Dermis microvascular lymphatic vessel endothelial cell (primary cell): ENCODE measurements around the gene LURAP1L. TPM values are rescaled to one million over a fixed set of nuclear protein-coding genes. Genes with fewer than 3 reads are reported as not detected.

Experiments used
- DNase-seq, 2 donors: peaks; one replicate each; pipeline versions ENCODE4 v3.0.0 to v3.0.0-alpha.2; 2010; ENCODE audit warnings: low read depth in 2 of 2
- total RNA-seq: library from RNA; depleted of rRNA; stranded (reverse); fragments of >200 nt; gene quantifications from 2 replicates; pipeline ENCODE4 v1.2.1, GENCODE V29; 2014

Gene LURAP1L
- total RNA-seq, 1 donor from 2014 or later, result 2.6 TPM

DNA sequence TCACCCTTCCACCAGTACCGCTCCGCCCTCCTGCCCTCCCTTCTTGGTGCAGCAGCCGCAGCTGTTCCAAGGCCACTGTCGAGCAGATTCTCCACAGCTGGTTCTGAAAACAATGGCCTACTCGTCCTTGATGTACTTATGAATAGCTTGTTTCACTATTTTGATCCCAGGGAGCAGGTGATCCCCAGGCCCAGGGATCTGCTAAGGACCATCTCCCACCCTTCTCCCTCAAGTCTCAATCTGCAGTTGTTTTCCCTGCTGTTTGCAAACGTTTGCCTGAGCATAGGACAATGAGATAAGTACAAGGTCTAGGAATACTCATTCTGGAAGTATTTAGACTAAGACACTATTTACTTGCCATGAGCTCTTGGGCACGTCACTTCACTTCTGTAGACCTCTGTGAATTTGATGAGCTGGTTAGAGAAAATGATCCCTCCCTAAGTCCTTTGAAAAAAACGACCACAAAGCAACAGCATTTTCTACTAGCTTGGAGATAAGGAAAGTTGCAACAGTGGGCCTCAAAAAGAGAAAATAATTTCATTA lies 1.8 kb downstream of the LURAP1L start:
- DNase-seq, result no peak

GRCh38 chr9:12777121-12778022 lies 2.6 kb downstream of the LURAP1L start:
- DNase-seq, result no peak

DNA sequence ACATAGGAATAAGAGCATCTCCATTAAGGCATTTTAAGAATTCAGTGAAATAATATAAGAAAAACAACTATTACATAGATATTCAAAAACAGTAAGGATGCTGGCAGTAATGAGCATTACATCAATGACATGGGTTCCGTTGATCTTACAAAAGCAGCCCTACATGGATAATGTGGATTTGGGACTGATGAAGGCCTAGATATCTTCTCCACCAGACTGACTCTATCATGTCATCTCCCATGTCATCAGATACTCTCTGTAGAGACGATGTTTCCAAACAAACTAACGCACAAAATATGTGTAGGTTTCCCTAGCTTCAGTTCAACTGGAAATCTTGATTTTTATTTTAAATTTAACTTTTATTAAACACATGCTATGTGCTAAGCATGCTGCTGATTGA lies 3.6 kb downstream of the LURAP1L start:
- no peak for DNase-seq

- DNase-seq, result no peak
These were observed 6.5 kb downstream of the LURAP1L start for GRCh38 chr9:12781226-12781733.

DNA sequence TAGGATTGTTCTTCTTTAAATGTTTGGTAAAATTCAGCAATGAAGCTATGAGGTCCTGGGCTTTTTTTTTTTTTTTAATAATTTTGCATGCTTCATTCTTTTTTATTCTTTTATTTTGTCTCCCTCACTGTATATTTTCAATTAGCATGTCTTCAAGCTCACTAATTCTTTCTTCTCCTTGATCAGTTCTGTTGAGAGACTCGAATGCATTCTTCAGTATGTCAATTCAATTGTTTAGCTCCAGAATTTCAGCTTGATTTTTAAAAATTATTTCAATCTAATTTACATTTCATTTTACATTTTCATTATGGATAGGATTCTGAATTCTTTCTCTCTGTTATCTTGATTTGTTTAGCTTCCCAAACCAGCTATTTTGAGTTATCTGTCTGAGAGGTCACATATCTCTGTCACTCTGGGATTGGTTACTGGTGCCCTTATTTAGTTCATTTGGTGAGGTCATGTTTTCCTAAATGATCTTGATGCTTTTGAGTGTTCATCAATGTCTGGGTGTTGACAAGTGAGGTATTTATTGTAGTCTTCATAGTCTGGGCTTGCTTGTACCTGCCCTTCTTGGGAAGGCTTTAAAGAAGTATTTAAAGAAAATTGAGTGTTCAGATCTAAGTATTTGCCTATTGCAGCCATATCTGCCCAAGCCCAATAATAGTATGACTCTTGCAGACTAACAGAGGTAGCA lies 9.1 kb downstream of the LURAP1L start:
- DNase-seq, result no peak

GRCh38 chr9:12784461-12785259 lies 9.8 kb downstream of the LURAP1L start:
- DNase-seq, result peak in 1 of 2 donors; percentile 48

DNA sequence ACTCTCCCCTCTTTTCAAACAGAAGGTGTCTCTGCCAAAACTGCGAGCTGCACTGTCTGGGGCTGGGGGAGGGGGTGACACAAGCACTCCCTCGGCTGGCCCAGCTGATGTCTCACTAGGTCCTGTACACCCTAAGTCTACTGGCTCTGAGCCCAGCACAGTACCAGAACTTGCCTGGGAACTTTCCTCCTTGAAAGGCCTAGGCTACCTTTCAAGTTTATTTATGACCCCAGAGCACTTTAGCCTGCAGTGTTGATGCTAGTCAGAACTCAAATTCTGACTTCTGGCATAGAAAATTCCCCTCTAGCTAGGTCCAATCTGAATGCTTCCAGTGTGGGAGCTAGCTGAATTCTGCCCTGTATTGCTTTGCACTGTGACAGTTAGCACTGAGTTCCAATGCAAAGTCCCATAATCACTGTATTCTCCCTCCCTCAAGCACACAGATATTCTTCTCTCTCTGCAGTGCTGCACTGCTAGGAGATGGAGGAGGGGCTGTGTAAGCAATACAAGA lies 10.5 kb downstream of the LURAP1L start:
- DNase-seq, result no peak

GRCh38 chr9:12785941-12786340 lies 11.1 kb downstream of the LURAP1L start:
- no peak for DNase-seq

GRCh38 chr9:12790001-12790400 lies 15.2 kb downstream of the LURAP1L start:
- no peak for DNase-seq

DNA sequence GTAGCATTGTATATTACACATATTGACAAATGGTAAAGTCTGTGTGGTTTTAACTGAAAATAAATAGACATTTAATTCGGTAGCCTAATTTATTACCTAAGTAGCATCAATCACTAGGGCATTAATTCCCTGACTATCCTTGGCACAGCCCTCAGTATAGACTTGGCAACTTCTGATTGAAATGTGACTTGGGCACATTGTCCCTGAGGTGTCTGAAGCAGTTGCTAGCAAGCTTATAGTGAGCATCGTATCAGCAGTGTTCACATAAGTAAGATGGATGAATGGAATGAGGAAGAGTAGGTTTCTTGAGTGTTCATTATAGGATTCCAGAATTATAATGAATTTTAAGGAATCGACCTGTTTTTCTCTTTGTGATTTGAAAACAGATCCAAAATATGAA lies 16.1 kb downstream of the LURAP1L start:
- no peak for DNase-seq

DNA sequence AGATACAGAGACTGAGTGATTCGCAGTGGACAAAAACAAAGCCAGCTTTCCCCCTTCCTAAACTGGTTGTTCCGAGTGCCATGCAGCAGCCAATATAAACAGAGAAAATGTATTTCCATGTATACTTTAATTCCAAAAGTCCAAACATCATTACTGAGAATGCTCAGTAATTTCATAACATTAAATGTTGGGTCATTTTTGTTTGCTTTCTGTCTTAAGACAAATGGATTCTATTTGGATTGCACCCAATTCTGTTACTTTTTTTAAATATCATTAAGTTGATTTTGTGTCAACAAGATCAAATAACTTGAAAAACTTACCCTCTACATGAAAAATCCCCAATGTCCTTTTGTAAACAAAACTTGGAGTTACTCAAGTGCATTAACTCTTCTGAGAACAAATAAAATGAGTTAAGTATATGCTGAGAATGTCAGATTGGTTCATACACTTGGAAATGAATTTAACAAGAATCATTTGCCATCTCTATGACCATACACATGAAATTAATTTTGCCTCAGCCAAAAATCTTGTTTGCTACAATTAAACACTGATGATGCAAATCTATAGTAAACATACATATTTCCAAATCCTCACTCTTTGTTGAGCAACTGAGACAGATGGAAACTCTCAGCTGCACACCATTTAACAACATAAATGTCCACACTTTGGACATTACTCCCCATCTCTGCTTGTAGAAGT lies 19.4 kb downstream of the LURAP1L start:
- no peak for DNase-seq

GRCh38 chr9:12796601-12797000 lies 21.8 kb downstream of the LURAP1L start:
- DNase-seq, result no peak

DNA sequence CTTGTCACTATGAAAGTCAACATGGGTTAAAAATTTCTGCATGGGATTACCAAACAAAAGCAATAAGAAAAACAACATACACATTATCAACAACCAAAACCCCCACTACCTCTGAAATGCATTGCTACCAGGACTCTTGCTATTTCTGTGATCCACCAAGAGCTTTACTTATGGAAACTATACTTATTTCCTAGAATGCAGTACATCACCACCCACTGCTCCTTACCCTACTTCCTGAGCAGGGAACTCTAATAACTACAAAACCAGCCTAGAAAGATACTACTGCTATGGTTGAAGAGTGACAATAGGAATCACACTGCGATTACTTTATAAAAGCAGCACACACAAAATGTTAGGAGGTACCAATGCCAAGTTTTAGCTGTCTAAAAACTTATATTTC lies 22.2 kb downstream of the LURAP1L start:
- DNase-seq, result no peak

- DNase-seq, result no peak
These were observed 23.4 kb downstream of the LURAP1L start for GRCh38 chr9:12798066-12798770.

DNA sequence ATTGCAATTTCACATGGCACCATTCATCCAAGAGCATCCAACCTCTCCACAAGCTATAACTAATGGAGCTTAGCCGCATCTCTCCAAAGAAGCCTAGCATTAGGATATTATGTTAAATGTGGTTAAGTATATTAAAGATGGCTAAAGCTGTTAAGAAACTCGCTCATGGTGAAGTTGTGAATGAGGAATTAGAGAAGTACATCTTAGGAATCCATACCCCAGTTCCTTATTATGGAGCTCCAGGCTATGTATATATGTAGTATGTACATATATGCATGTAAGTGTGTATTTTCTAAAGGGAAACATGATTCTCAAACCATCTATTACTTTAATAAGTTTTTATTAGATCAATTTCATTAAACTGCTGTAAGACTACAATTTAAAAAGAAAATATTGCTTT lies 26.4 kb downstream of the LURAP1L start:
- DNase-seq, result no peak

DNA sequence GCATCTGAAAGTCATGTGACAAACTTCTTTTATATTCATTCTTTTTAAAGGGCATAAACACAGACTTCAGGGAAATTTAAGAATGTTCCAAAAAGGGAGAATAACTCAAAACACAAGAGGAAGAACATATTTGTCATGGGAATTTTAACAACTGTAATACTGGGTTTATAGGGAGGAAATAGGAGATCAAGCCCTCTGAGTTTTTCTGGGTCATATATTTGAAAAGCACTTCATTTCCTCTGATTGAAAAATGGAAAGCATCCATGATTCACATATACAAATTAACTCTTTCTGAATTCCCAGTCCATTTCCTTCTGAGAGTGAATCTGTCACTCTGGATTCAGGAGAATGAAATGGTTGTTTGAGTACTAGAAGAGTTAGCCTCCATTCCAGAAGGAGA lies 26.8 kb downstream of the LURAP1L start:
- DNase-seq, result peak in 1 of 2 donors; percentile 62

DNA sequence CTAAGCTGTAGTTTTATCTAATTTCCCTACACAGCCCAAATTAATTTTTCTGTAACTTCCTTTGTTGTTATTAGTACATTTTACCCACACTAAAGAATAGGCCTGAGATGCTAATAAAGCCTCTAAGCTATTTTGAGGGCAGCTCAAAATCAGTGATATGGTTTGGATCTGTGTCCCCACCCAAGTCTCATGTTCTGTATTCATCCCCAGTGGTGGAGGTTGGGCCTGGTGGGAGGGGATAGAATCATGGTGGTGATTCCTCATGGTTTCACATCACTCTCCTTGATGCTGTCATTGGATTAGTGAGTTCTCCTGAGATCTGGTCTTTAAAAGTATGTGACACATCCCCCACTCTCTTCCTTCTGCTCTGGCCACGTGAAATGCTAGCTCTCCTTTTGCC lies 27.3 kb downstream of the LURAP1L start:
- DNase-seq, result no peak

DNA sequence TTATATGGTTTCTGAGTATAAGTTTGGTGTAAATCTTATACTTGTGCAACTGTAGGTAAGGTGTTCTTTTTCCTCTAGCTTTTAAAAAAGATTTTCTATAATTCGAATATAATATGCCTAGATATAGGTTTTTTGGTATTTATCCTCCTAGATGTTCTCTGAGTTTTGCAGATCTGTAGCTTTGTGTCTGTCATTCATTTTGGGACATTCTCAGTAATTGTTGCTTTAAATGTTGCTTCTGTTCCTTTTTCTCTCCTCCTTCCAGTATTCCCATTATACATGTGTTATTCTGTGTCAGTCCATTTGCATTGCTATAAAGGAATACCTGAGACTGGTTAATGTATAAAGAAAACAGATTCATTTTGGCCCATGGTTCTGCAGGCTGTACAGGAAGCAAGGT lies 33.7 kb downstream of the LURAP1L start:
- DNase-seq, result no peak

DNA sequence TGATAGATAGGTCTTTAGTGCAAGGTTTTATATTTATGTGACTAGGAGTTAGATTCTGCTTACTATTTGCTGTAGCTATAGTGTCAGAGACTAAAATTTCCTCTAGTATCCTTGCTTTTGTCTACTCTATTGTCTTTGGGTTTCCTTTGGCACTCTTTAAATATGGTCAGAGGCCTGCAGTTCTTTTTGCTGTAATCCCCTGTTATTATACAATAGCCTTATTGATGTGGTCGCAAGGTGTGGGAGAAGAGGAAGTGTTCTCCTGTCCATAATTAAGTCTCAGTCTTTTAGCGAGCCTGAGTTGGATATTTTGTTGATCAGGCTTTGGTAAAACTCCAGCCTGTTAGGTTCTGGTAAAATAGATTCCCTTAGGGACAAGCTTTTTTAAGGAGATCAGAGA lies 34.9 kb downstream of the LURAP1L start:
- DNase-seq, result peak in 1 of 2 donors; percentile 26

DNA sequence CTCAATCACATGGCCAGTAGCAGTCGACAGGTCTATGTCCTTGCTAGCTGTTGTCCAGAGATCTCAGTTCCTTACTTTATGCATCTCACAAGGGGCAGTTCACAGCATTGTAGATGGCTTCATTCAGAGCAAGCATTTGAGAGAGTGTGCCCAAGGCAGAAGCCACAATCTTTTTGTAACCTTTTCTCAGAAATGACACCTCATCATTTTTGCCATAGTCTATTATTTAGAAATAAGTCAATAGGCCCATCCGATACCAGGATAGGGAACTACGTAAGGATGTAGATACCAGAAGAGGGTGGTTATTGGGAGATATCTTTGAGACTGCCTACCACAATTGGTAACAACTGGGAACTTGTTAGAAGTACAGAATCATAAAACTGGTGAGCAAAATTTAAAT lies 37.1 kb downstream of the LURAP1L start:
- no peak for DNase-seq
